Right ventricle myocardium inferior (tissue), 1 donor: ENCODE data around the gene CTNNA1. TPM values are rescaled to one million over a fixed set of nuclear protein-coding genes. Genes with fewer than 3 reads are reported as not detected.
A peak's percentile ranks its signal among the peaks of the same experiment; 100 is the strongest.
"Not testable (repeated sequence)": the region's sequence is repeated elsewhere in the genome, so short reads cannot be mapped to it uniquely, and the experiment has no call there.

ENCODE experiments used
- ATAC-seq: fragments of 200-7000 bp; cut with Tn5 transposase; one replicate; pipeline ENCODE4 v1.9.1; 2020; ENCODE audit warnings: mild to moderate bottlenecking, moderate library complexity
- DNase-seq: peaks from one replicate; pipeline ENCODE4 v3.0.0; 2021; ENCODE audit errors: missing footprints
- intact Hi-C: fragments of 100-400 bp; cut with DNase I; formaldehyde crosslinking; loops from one replicate; pipeline ENCODE4 v1.11.0; 2022
- total RNA-seq: library from RNA; stranded (reverse); fragmentation: NEBNext Ultra II Directional; extraction: Animal tissue kit (Norgen Biotek cat#: 25700); gene quantifications from one replicate; pipeline ENCODE4 v1.2.1, GENCODE V29; 2021
- donor health status: DM: no; HTN: yes; CAD: no; lungs with severe emphysema.

Gene CTNNA1
- total RNA-seq, 1 donor from 2014 or later = 322 TPM

GRCh38 chr5:138833726-138834480, 80.7 kb downstream of the CTNNA1 start:
- ATAC-seq (no peak), DNase-seq (no peak)
- intact Hi-C loops = no loop called here

GRCh38 chr5:138834853-138835252, 81.6 kb downstream of the CTNNA1 start:
- ATAC-seq, DNase-seq, intact Hi-C loops: not testable (repeated sequence)

- intact Hi-C loops = no loop called here
- no peak for ATAC-seq
- DNase-seq = no peak
Measured at GRCh38 chr5:138837160-138837559, 83.9 kb downstream of the CTNNA1 start.

GRCh38 chr5:138840103-138840502, 86.9 kb downstream of the CTNNA1 start:
- no peak for DNase-seq
- peak; percentile 10 for ATAC-seq
- intact Hi-C loops = no loop called here

GRCh38 chr5:138841531-138841930, 88.3 kb downstream of the CTNNA1 start:
- ATAC-seq (no peak), DNase-seq (no peak)
- intact Hi-C loops = no loop called here

- intact Hi-C loops = no loop called here
- ATAC-seq (no peak), DNase-seq (no peak)
Measured at GRCh38 chr5:138843316-138844124, 90.3 kb downstream of the CTNNA1 start.

GRCh38 chr5:138844125-138844461, 90.9 kb downstream of the CTNNA1 start:
- intact Hi-C loops = no loop called here

GRCh38 chr5:138844812-138845513, 91.7 kb downstream of the CTNNA1 start:
- peak; percentile 37 for ATAC-seq
- intact Hi-C loops = no loop called here
- DNase-seq = no peak

More at GRCh38 chr5:138844125-138844461, 90.9 kb downstream of the CTNNA1 start:
- DNase-seq (no peak), ATAC-seq (no peak)

- intact Hi-C loops = no loop called here
- ATAC-seq = no peak
Measured at GRCh38 chr5:138849439-138849838, 96.2 kb downstream of the CTNNA1 start.

GRCh38 chr5:138849882-138850281, 96.7 kb downstream of the CTNNA1 start:
- no peak for DNase-seq
- ATAC-seq = no peak
- intact Hi-C loops = no loop called here

More at GRCh38 chr5:138849439-138849838, 96.2 kb downstream of the CTNNA1 start:
- DNase-seq = no peak

GRCh38 chr5:138850865-138851435, 97.7 kb downstream of the CTNNA1 start:
- ATAC-seq (no peak), DNase-seq (no peak)
- intact Hi-C loops = no loop called here

GRCh38 chr5:138853132-138853531, 99.9 kb downstream of the CTNNA1 start:
- intact Hi-C loops = no loop called here
- ATAC-seq (no peak), DNase-seq (no peak)

GRCh38 chr5:138867011-138867410, 113.8 kb downstream of the CTNNA1 start:
- intact Hi-C loops = no loop called here
- DNase-seq (no peak), ATAC-seq (no peak)

- no peak for DNase-seq
- intact Hi-C loops = no loop called here
- no peak for ATAC-seq
Measured at GRCh38 chr5:138869038-138869437, 115.8 kb downstream of the CTNNA1 start.

GRCh38 chr5:138869763-138870500, 116.7 kb downstream of the CTNNA1 start:
- intact Hi-C loops = no loop called here
- ATAC-seq (no peak), DNase-seq (no peak)

GRCh38 chr5:138870611-138871010, 117.4 kb downstream of the CTNNA1 start:
- DNase-seq (no peak), ATAC-seq (peak; percentile 34)
- intact Hi-C loops = no loop called here

GRCh38 chr5:138872841-138873465, 119.7 kb downstream of the CTNNA1 start:
- intact Hi-C loops = loop anchor here (2.0 kb wide), 1 partner anchor 56 kb away; no protein-coding TSS in a partner anchor
- no peak for ATAC-seq
- DNase-seq = no peak
